HEK293 (cell line): ENCODE measurements around the gene PRSS12.

ENCODE experiments used
- KLF10 ChIP-seq: fragments of 450-650 bp; IDR thresholded peaks from 2 replicates; pipeline ENCODE4 v1.5.1; 2018; ENCODE audit warnings: missing biosample characterization, mild to moderate bottlenecking, missing genetic modification characterization
- TF ChIP-seq, protein P1 (sequence below): fragments of 450-650 bp; formaldehyde crosslinking; IDR thresholded peaks from 2 replicates; pipeline ENCODE4 v1.5.1; 2016; ENCODE audit warnings: missing biosample characterization, missing genetic modification characterization
- TF ChIP-seq, protein P2 (sequence below): fragments of 450-650 bp; formaldehyde crosslinking; conservative IDR thresholded peaks from 2 replicates; pipeline ENCODE4 v1.5.1; 2016; ENCODE audit warnings: low read depth, missing biosample characterization, missing genetic modification characterization
- TF ChIP-seq, protein P3 (sequence below): fragments of 450-650 bp; formaldehyde crosslinking; IDR thresholded peaks from 2 replicates; pipeline ENCODE4 v1.5.1; 2016; ENCODE audit warnings: missing biosample characterization, missing genetic modification characterization, low read depth

DNA sequence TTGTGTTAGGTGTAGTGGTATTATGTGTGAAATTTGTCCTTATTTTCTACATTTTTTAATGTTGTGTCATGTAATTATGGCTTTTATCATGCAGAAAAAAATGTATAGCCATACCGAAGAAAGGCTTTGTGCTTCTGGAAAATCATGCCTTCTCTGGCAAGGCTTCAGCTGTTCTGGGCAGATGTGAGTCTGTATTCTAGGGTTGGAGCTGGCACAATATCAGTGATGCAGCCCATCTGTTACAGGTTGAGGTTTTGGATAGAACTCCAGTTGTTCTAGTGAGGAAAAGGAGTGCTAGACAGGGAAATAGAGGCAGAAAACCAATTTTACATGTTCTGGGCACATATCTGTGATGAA is 44.8 kb upstream of the PRSS12 start:
- TF ChIP-seq, protein P1, sequence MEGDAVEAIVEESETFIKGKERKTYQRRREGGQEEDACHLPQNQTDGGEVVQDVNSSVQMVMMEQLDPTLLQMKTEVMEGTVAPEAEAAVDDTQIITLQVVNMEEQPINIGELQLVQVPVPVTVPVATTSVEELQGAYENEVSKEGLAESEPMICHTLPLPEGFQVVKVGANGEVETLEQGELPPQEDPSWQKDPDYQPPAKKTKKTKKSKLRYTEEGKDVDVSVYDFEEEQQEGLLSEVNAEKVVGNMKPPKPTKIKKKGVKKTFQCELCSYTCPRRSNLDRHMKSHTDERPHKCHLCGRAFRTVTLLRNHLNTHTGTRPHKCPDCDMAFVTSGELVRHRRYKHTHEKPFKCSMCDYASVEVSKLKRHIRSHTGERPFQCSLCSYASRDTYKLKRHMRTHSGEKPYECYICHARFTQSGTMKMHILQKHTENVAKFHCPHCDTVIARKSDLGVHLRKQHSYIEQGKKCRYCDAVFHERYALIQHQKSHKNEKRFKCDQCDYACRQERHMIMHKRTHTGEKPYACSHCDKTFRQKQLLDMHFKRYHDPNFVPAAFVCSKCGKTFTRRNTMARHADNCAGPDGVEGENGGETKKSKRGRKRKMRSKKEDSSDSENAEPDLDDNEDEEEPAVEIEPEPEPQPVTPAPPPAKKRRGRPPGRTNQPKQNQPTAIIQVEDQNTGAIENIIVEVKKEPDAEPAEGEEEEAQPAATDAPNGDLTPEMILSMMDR: no peak
- TF ChIP-seq KLF10 (tag by site-specific recombination): no peak
- TF ChIP-seq, protein P2, sequence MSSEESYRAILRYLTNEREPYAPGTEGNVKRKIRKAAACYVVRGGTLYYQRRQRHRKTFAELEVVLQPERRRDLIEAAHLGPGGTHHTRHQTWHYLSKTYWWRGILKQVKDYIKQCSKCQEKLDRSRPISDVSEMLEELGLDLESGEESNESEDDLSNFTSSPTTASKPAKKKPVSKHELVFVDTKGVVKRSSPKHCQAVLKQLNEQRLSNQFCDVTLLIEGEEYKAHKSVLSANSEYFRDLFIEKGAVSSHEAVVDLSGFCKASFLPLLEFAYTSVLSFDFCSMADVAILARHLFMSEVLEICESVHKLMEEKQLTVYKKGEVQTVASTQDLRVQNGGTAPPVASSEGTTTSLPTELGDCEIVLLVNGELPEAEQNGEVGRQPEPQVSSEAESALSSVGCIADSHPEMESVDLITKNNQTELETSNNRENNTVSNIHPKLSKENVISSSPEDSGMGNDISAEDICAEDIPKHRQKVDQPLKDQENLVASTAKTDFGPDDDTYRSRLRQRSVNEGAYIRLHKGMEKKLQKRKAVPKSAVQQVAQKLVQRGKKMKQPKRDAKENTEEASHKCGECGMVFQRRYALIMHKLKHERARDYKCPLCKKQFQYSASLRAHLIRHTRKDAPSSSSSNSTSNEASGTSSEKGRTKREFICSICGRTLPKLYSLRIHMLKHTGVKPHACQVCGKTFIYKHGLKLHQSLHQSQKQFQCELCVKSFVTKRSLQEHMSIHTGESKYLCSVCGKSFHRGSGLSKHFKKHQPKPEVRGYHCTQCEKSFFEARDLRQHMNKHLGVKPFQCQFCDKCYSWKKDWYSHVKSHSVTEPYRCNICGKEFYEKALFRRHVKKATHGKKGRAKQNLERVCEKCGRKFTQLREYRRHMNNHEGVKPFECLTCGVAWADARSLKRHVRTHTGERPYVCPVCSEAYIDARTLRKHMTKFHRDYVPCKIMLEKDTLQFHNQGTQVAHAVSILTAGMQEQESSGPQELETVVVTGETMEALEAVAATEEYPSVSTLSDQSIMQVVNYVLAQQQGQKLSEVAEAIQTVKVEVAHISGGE: no peak
- TF ChIP-seq, protein P3, sequence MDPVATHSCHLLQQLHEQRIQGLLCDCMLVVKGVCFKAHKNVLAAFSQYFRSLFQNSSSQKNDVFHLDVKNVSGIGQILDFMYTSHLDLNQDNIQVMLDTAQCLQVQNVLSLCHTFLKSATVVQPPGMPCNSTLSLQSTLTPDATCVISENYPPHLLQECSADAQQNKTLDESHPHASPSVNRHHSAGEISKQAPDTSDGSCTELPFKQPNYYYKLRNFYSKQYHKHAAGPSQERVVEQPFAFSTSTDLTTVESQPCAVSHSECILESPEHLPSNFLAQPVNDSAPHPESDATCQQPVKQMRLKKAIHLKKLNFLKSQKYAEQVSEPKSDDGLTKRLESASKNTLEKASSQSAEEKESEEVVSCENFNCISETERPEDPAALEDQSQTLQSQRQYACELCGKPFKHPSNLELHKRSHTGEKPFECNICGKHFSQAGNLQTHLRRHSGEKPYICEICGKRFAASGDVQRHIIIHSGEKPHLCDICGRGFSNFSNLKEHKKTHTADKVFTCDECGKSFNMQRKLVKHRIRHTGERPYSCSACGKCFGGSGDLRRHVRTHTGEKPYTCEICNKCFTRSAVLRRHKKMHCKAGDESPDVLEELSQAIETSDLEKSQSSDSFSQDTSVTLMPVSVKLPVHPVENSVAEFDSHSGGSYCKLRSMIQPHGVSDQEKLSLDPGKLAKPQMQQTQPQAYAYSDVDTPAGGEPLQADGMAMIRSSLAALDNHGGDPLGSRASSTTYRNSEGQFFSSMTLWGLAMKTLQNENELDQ (tag by site-specific recombination): no peak
